NCI-H748 treated with DMSO at 0.1 percent for 48 hours (cell line): ENCODE results near the gene SIRT7.

ENCODE experiments used
- DNase-seq: peaks from one replicate; lab custom pipeline; 2025; lab: John Stamatoyannopoulos, UW

SIRT7 gene

DNA sequence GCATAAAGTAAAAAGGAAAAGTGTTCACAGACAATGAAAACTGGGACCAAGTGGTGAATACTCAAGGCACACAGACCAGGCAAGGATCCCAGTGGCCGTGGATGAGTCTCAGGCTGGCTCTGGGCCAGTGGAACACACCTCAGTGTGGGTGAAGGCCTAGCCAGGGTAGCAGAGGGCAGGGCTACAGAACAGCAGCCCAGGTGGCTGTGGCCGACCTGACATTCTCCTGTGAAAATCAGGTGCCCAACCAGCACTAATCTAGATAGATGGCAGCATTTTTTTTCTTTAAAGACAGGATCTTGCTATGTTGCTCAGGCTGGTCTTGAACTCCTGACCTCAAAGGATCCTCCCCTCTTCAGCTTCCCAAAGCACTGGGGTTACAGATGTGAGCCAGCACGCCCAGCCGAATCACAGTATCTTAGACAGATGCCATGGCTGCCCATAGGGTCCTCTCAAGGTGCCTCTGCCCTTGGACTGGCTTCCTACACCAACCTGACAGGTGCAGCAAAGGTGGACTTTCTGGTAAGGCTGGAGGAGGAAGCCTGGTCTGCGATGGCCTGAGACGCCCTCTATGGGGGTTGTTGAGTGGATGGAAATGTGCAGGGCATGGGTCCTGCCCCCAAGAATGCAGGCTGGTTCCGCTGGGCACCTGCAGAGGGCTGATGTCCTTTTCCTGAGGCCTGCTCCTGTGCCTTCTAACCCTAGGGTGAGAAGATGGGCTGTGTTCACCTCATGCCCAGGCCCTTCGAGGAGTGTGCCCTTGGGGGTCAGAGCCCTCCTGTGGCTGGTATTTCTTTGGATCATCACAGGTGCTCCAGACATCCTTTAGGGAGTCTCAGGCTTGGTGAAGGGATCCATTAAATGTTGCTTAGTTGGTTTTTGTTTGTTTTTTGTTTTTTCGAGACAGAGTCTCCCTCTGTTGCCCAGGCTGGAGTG is 53.9 kb downstream of the SIRT7 start:
- DNase-seq = no peak

GRCh38 chr17:81863123-81863675 is 54.8 kb downstream of the SIRT7 start:
- DNase-seq = no peak
